NCI-H187 treated with DMSO at 0.1 percent for 48 hours (cell line): Measurements from ENCODE around the gene TGFA.

Source experiments
- DNase-seq: peaks from one replicate; lab custom pipeline; 2025; lab: John Stamatoyannopoulos, UW

The TGFA gene

GRCh38 chr2:70553584-70554337 lies at the start of gene TGFA:
Gene TGFA (minus strand): TSS chr2:70553826. CDS start chr2:70553767, 59 bp downstream.
- DNase-seq: no peak

GRCh38 chr2:70603066-70603465 lies 49.4 kb upstream of the TGFA start:
- DNase-seq: no peak

DNA sequence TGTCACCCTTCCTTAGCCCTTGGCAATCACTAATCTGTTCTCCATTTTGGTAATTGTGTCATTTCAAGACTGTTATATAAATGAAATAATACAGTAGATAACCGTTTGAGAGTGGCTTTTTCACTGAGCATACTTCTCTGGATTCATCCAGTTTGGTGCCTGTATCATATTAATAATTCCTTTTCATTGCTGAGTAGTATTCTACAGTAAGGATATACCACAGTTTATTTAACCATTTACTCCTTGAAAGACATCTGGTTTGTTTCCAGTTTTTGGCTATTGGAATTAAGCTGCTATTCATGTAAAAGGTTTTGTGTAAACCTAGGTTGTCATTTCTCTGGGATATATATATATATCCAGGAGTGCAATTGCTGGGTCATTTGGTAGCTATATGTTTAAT lies 44.6 kb upstream of the TGFA start:
- DNase-seq: no peak

GRCh38 chr2:70596739-70597138 lies 43.1 kb upstream of the TGFA start:
- no peak for DNase-seq

DNA sequence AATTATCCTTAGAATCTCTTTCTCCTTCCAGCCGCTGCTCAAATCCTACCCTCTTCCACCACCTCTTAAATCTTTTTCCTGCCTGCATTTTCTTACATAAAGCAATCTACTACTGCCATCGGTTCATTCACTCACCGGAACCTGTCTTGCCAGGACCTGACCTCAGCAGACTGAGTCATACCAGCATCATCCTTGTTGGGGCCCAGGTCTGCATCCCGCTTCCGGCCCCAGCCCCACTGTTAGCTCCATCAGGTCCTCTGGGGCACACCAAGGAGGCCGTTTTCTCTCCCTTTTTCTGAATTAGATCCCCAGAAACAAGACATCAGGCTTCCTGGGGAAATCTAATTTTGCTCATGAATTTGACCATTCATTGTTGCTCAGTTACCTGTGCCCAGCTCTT lies 42.7 kb upstream of the TGFA start:
- DNase-seq: no peak

DNA sequence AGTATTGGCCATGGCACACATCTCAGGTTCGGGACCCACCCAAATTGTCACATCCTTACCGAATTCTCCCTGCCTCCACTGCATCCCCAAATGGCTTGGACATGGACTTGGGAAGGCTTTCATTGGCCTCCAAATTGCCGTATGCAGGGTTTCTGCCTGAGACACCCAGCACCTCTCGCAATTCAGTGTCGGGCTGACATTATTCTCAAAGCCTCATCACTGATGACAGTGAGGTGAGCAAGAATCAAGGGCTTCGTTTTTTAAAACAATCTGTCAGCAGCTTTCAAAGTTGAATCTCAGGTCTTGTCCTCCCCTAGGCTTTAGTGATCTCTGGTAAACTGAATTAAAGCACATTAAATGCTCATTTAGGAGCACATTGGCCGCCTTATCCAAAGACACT lies 29.5 kb upstream of the TGFA start:
- no peak for DNase-seq

DNA sequence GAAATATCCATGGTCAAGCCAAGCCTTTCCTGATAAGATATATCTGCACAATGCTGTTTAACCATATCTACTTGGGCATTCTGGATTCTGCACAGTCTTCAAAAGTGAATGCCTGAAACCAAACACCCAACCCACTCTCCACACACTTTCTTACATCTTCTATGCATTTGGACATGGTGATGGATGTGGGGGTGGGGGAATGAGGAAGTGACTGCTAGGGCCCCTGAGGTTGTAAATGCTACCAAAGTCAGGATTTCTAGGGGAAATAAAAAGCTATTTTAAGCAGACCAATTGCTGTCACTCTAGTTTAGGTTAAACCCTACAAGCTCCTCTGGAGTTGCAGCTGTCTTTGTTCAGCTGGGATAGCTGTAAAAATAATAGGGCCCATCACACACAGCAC lies 26.7 kb upstream of the TGFA start:
- no peak for DNase-seq

DNA sequence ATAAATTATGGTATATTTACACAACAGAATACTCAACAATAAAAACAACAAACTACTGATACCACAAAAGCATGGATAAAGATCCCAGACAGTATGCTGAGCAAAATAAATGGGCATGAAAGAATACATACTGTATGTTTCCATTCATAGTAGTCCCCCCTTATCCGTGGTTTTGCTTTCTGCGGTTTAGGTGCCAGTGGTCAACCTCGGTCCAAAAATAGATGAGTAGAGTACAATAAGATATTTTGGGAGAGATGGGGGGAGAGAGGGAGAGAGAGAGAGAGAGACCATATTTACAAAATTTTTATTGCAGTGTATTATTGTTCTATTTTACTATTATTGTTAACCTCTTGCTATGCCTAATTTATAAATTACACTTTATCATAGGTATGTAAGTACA lies 21.0 kb upstream of the TGFA start:
- no peak for DNase-seq

DNA sequence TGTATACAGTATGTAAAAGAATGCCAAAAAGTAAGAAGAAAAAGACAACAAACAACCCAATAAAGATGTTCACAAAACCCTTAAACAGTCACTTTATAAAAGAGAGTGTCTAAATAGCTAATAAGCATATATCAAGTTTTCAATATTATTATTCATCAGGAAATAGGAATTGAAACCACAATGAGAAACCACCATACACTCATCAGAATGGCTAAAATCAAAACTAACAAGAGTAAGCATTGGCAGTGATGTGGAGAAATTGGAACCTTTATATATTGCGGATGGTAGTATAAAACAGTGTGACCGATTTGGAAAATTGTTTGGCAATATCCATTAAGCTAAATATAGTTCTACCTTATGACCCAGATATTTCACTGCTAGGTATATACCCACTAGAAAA lies 20.5 kb upstream of the TGFA start:
- no peak for DNase-seq

- no peak for DNase-seq
Measured at GRCh38 chr2:70570041-70570661, 16.5 kb upstream of the TGFA start.

GRCh38 chr2:70569559-70569958 lies 15.9 kb upstream of the TGFA start:
- no peak for DNase-seq

GRCh38 chr2:70566906-70567305 lies 13.3 kb upstream of the TGFA start:
- no peak for DNase-seq

DNA sequence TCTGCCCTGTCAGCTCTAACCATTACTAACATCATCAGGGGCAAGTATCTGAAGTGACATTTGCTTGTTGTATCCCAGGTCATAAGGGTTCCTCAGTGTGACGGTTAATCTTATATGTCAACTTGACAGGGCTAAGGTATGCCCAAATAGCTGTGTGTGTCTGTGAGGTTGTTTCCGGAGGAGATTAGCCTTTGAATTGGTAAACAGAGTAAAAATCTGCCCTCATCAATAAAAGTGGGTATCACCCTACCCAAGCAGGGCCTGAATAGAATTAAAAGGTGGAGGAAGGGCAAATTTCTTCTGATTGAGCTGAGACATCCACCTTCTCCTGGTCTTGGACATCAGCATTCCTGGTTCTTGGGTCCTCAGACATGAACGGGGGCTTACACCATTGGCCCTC lies 12.8 kb upstream of the TGFA start:
- no peak for DNase-seq

- DNase-seq: no peak
Measured at GRCh38 chr2:70565039-70565731, 11.6 kb upstream of the TGFA start.

- DNase-seq: no peak
Measured at GRCh38 chr2:70561893-70562292, 8.3 kb upstream of the TGFA start.

DNA sequence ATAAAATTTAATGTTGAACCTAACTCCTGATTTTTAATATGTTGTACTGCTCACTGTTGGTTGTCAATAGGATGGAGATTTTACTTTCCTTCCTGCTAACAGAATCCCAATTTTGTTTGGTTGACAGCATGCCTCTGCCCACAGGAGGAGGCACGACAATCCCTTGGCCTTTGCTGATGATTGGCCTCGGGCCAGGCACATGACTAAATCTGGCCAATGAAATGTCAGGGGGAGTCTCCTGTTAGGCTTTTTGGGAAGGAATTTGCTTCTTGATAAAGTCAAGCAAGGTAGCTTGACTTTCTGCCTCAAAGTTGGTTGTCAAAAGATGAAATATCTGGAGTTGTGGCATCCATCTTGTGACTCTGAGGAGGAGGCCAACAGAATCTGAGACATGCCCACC lies 6.8 kb upstream of the TGFA start:
- no peak for DNase-seq

DNA sequence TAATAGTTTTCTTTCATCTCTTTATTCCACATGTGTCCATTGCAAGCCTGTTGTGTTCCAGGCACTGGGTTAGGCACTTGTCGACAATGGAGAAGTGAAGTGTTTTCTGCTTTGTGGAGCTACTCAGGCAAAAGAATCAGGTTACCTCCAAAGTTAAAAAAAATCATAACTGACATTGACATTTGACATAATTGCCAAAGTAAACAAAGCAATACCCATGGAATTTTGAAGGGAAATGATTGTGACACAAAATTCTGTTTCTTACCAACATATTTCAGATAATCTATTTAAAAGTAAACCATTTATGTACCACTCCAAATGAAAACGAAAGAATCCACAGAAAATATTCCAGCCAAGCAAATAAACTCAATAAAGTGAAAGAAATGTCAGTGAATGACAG lies 6.4 kb upstream of the TGFA start:
- DNase-seq: no peak

- no peak for DNase-seq
Measured at GRCh38 chr2:70558195-70558808, 4.7 kb upstream of the TGFA start.

- DNase-seq: peak; percentile 87
Measured at GRCh38 chr2:70557171-70557838, 3.7 kb upstream of the TGFA start.

DNA sequence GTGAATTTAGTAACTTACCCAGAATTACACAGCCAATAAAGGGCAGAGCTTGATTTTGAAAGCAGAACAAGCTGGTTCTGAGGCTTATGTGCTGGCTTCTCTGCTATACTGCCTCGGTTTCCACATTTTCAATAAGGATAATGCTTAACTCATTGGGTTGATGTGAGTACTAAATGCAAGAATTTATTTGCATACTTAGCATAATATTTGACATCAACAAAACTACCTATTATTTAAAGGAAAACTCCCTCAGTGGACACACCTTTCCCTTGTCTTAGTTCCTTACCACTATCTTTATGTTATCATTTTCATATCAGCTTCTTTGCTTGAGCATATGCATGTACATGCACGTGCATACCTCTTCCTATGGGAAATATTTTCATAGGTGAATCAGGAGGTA lies 3.0 kb upstream of the TGFA start:
- no peak for DNase-seq

GRCh38 chr2:70554338-70554892 lies 789 bp upstream of the TGFA start:
- no peak for DNase-seq

DNA sequence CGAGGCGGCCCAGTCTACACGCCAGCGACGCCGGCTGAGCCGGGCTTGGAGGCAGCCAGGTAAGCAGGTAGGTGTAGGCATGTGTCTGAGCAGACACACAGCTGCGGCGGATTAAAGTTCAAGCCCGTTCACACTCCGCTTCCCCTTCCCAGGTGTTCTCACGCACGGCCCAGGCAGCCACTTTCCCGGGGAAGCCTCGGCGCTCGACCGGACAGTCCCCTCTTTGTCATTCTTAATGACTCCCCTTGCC lies 367 bp downstream of the TGFA start:
- peak; percentile 13 for DNase-seq
